HFF-Myc (cell line): ENCODE measurements around the gene RNF20.
"Not testable (repeated sequence)": the region's sequence is repeated elsewhere in the genome, so short reads cannot be mapped to it uniquely, and the experiment has no call there.

Experiments used
- DNase-seq: peaks from one replicate; pipeline ENCODE4 v3.0.0-alpha.2; 2011; ENCODE audit warnings: low read depth; ENCODE audit errors: extremely low read depth
- H3K4me3 ChIP-seq: replicated peaks from 2 replicates; pipeline ENCODE4 v1.5.1; 2011; ENCODE audit warnings: low read depth, mild to moderate bottlenecking, control low read depth, low read length
- TF ChIP-seq, protein P1 (sequence below): IDR thresholded peaks from 2 replicates; pipeline ENCODE4 v1.5.1; 2012; ENCODE audit warnings: mild to moderate bottlenecking, low read depth, low read length, control low read depth; ENCODE audit errors: missing control alignments

RNF20 gene

GRCh38 chr9:101513351-101513750 is 20.3 kb upstream of the RNF20 start:
- DNase-seq = no peak
- TF ChIP-seq, protein P1, sequence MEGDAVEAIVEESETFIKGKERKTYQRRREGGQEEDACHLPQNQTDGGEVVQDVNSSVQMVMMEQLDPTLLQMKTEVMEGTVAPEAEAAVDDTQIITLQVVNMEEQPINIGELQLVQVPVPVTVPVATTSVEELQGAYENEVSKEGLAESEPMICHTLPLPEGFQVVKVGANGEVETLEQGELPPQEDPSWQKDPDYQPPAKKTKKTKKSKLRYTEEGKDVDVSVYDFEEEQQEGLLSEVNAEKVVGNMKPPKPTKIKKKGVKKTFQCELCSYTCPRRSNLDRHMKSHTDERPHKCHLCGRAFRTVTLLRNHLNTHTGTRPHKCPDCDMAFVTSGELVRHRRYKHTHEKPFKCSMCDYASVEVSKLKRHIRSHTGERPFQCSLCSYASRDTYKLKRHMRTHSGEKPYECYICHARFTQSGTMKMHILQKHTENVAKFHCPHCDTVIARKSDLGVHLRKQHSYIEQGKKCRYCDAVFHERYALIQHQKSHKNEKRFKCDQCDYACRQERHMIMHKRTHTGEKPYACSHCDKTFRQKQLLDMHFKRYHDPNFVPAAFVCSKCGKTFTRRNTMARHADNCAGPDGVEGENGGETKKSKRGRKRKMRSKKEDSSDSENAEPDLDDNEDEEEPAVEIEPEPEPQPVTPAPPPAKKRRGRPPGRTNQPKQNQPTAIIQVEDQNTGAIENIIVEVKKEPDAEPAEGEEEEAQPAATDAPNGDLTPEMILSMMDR = no peak
- H3K4me3 ChIP-seq = no peak overlapping the region

DNA sequence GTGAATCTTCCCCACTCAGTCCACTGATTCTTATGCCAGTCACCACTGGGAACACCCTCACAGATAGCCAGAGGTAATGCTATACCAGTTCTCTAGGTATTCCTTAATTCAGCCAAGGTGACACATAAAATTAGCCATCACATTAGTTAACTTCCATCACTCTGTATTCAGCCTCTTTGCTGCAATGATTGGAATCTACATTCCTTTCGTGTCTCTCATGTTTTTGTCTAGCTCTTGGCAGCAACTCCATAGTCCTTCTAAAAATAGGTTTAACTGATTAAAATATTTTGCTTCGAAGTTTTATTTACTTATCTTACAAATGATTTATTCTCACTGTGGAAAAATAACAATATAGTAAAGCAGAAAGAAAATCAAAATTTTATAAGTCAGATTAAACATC is 19.6 kb upstream of the RNF20 start:
- no peak overlapping the region for H3K4me3 ChIP-seq
- TF ChIP-seq, protein P1 = no peak
- no peak for DNase-seq

DNA sequence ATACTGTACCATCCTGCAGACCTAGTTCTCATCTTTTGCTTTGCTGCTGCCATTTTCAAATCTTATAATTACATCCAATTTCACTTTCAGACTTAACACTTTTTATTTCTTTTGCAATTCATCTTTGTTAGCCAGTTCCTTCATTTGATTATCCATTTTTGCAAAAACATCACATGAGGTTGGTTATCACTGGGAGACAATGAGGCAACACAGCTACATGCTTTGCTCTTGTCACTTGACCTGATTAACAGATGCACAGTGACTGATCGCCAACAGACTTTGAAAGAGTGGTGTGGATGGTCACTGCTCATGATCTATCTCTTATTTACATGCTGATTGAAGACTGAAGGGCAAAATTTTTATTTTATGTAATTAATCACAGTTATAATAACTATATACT is 17.0 kb upstream of the RNF20 start:
- TF ChIP-seq, protein P1 = no peak
- DNase-seq = no peak
- H3K4me3 ChIP-seq = no peak overlapping the region

DNA sequence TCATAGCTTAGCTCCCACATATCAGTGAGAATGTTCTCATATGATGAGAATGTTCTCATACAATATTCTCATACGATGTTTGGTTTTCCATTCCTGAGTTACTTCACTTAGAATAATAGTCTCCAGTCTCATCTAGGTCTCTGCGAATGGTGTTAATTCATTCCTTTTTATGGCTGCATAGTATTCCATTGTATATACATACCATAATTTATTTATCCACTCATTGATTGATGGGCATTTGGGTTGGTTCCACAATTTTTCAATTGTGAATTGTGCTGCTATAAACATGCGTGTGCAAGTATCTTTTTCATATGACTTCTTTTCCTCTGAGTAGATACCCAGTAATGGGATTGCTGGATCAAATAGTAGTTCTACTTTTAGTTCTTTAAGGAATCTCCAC is 15.2 kb upstream of the RNF20 start:
- DNase-seq, H3K4me3 ChIP-seq: not testable (repeated sequence)

- H3K4me3 ChIP-seq = no peak overlapping the region
- TF ChIP-seq, protein P1 = no peak
- DNase-seq = no peak
Observed at GRCh38 chr9:101524371-101524770, 9.3 kb upstream of the RNF20 start.

DNA sequence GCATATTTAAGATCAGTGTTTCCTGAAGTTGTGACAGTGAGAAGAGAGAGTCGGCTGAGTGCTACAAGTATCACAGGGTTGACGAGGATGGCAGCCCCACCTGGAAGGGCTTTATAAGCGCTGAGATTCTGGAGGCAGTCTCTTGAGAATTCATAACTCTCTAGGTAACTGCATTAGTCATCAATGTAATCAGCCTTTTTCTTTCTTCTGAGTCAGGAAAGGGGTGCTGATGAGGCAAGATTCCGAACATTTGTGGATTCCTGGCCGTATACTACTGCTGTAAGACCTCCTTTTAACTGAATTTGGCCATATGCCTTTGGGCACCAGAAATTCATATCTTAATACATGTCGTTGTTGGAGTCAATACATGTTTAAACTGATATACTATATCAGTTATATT is 6.6 kb upstream of the RNF20 start:
- no peak overlapping the region for H3K4me3 ChIP-seq
- TF ChIP-seq, protein P1 = no peak
- no peak for DNase-seq

GRCh38 chr9:101528015-101528414 is 5.6 kb upstream of the RNF20 start:
- TF ChIP-seq, protein P1 = no peak
- DNase-seq = no peak
- no peak overlapping the region for H3K4me3 ChIP-seq
